WTC11 (cell line): ENCODE measurements around the gene SLC35B4. TPM values are rescaled to one million over a fixed set of nuclear protein-coding genes. Genes with fewer than 3 reads are reported as not detected.

Source experiments
- CDX4 ChIP-seq: fragments of 250-450 bp; sonication (Bioruptor Pico); IDR thresholded peaks from 2 replicates; pipeline ENCODE4 v1.9.0; 2021; ENCODE audit warnings: moderate library complexity, mild to moderate bottlenecking, inconsistent platforms, borderline replicate concordance
- ETV6 ChIP-seq: sonication (generic); formaldehyde crosslinking; IDR thresholded peaks from 2 replicates; pipeline ENCODE4 v1.8.1; 2022; ENCODE audit warnings: mild to moderate bottlenecking, missing genetic modification reagents
- GTF2I ChIP-seq: fragments of 250-450 bp; sonication (Bioruptor Pico); conservative IDR thresholded peaks from 2 replicates; pipeline ENCODE4 v1.4.0; 2021; ENCODE audit warnings: mild to moderate bottlenecking
- HMGXB4 ChIP-seq: sonication (generic); formaldehyde crosslinking; IDR thresholded peaks from 2 replicates; pipeline ENCODE4 v1.8.1; 2023; ENCODE audit warnings: mild to moderate bottlenecking, moderate library complexity, missing genetic modification reagents
- JAZF1 ChIP-seq: fragments of 250-450 bp; sonication (Bioruptor Pico); IDR thresholded peaks from 2 replicates; pipeline ENCODE4 v1.9.0; 2021; ENCODE audit warnings: moderate library complexity, mild to moderate bottlenecking, inconsistent platforms
- JUN ChIP-seq: sonication (generic); formaldehyde crosslinking; IDR thresholded peaks from 2 replicates; pipeline ENCODE4 v1.8.0; 2023; ENCODE audit warnings: mild to moderate bottlenecking, missing genetic modification reagents
- MXD4 ChIP-seq: fragments of 250-450 bp; sonication (Bioruptor Pico); IDR thresholded peaks from 2 replicates; pipeline ENCODE4 v1.8.0; 2021; ENCODE audit warnings: mild to moderate bottlenecking, moderate library complexity, borderline replicate concordance
- NFYB ChIP-seq: sonication (generic); formaldehyde crosslinking; conservative IDR thresholded peaks from 2 replicates; pipeline ENCODE4 v1.8.0; 2022; ENCODE audit warnings: low read depth, missing genetic modification reagents
- NR2C2 ChIP-seq: sonication (generic); formaldehyde crosslinking; IDR thresholded peaks from 2 replicates; pipeline ENCODE4 v1.8.0; 2022; ENCODE audit warnings: mild to moderate bottlenecking, missing genetic modification reagents
- SMAD4 ChIP-seq: sonication (generic); formaldehyde crosslinking; IDR thresholded peaks from 2 replicates; pipeline ENCODE4 v1.8.0; 2022; ENCODE audit warnings: mild to moderate bottlenecking, missing genetic modification reagents
- SP1 ChIP-seq: sonication (generic); formaldehyde crosslinking; conservative IDR thresholded peaks from 2 replicates; pipeline ENCODE4 v1.8.1; 2022; ENCODE audit warnings: missing genetic modification reagents
- TP53 ChIP-seq: sonication (generic); formaldehyde crosslinking; IDR thresholded peaks from 2 replicates; pipeline ENCODE4 v1.8.1; 2023; ENCODE audit warnings: mild to moderate bottlenecking, missing genetic modification reagents
- ZBTB43 ChIP-seq: sonication (generic); formaldehyde crosslinking; IDR thresholded peaks from 2 replicates; pipeline ENCODE4 v1.8.1; 2023; ENCODE audit warnings: mild to moderate bottlenecking, missing genetic modification reagents
- ZNF317 ChIP-seq: sonication (generic); formaldehyde crosslinking; IDR thresholded peaks from 2 replicates; pipeline ENCODE4 v1.8.1; 2023; ENCODE audit warnings: low read depth, mild to moderate bottlenecking, moderate library complexity, missing genetic modification reagents, borderline replicate concordance
- ZNF396 ChIP-seq: fragments of 250-450 bp; sonication (Bioruptor Pico); IDR thresholded peaks from 2 replicates; pipeline ENCODE4 v1.8.0; 2021; ENCODE audit warnings: mild to moderate bottlenecking, moderate library complexity, borderline replicate concordance
- total RNA-seq: library from RNA; stranded (reverse); gene quantifications from 3 replicates; pipeline ENCODE4 v1.2.3, GENCODE V29; 2021
- TF ChIP-seq, protein P1 (sequence below): fragments of 250-450 bp; sonication (Bioruptor Pico); IDR thresholded peaks from 2 replicates; pipeline ENCODE4 v1.9.0; 2021; ENCODE audit warnings: mild to moderate bottlenecking
- TF ChIP-seq, protein P2 (sequence below): sonication (generic); formaldehyde crosslinking; IDR thresholded peaks from 2 replicates; pipeline ENCODE4 v1.8.0; 2022; ENCODE audit warnings: mild to moderate bottlenecking, missing genetic modification reagents
- TF ChIP-seq, protein P3 (sequence below): fragments of 250-450 bp; sonication (Bioruptor Pico); IDR thresholded peaks from 2 replicates; pipeline ENCODE4 v2.1.2; 2022; ENCODE audit warnings: mild to moderate bottlenecking, moderate library complexity
- TF ChIP-seq, protein P4 (sequence below): sonication (generic); formaldehyde crosslinking; IDR thresholded peaks from 2 replicates; pipeline ENCODE4 v1.8.0; 2023; ENCODE audit warnings: mild to moderate bottlenecking, missing genetic modification reagents
- TF ChIP-seq, protein P5 (sequence below): fragments of 200-600 bp; IDR thresholded peaks from 2 replicates; pipeline ENCODE4 v1.8.0; 2022; ENCODE audit warnings: antibody characterized with exemption

The SLC35B4 gene
- total RNA-seq, 1 experiment from 2014 or later: 32.6 TPM

DNA sequence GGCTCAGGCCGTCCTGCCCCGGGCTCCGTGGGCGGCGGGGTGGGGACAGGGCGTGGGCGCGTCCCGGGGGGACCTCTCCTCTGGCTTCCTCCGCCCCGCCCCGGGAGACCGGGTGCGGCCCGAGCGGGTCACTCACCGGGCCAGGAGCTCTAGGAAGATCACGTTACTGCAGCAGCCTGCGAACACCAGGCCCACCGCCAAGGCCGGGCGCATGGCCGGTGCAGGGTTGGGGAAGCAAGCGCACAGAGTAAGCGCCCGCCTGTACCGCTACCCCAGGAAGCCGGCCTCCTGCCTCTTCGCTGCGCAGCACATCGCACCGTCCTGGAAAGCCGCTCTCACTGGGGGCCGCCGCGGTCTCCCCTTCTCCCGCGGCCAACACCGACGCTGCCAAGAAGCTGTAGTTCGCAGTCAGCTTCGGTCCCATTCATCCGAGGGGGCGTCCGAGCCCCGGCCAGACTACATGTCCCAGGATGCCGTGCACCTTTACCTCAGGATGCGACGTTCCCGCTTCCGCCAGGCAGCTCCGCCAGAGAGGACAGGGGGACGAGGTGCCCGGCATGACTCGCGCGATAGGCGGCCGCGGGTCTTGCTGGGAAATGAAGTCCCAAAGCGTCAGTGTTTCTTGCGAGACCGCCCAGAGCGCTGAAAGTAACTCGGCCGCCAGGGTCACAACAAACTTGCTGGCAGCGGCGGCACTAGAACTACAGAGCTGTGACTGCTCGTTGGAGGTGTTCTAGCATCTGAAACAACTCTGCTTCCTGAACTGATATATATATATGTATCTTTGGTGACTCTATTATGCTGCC, at the start of gene SLC35B4 (continued):
- TF ChIP-seq ZBTB43 (no peak), ZNF396 (CRISPR knock-in tag) (no peak), MXD4 (CRISPR knock-in tag) (no peak), NR2C2 (no peak), SP1 (peak; percentile 63; the same call in 1 of the 2 replicates), GTF2I (CRISPR knock-in tag) (no peak), CDX4 (no peak), ETV6 (CRISPR knock-in tag) (no peak; the same call in 1 of the 2 replicates), NFYB (CRISPR knock-in tag) (no peak), ZNF317 (CRISPR knock-in tag) (no peak), TP53 (CRISPR knock-in tag) (no peak), SMAD4 (no peak), JUN (CRISPR knock-in tag) (peak; percentile 52; the same call in 1 of the 2 replicates), HMGXB4 (peak; percentile 54), JAZF1 (CRISPR knock-in tag) (no peak)
- TF ChIP-seq, protein P1, sequence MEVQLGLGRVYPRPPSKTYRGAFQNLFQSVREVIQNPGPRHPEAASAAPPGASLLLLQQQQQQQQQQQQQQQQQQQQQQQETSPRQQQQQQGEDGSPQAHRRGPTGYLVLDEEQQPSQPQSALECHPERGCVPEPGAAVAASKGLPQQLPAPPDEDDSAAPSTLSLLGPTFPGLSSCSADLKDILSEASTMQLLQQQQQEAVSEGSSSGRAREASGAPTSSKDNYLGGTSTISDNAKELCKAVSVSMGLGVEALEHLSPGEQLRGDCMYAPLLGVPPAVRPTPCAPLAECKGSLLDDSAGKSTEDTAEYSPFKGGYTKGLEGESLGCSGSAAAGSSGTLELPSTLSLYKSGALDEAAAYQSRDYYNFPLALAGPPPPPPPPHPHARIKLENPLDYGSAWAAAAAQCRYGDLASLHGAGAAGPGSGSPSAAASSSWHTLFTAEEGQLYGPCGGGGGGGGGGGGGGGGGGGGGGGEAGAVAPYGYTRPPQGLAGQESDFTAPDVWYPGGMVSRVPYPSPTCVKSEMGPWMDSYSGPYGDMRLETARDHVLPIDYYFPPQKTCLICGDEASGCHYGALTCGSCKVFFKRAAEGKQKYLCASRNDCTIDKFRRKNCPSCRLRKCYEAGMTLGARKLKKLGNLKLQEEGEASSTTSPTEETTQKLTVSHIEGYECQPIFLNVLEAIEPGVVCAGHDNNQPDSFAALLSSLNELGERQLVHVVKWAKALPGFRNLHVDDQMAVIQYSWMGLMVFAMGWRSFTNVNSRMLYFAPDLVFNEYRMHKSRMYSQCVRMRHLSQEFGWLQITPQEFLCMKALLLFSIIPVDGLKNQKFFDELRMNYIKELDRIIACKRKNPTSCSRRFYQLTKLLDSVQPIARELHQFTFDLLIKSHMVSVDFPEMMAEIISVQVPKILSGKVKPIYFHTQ (CRISPR knock-in tag): no peak
- TF ChIP-seq, protein P2, sequence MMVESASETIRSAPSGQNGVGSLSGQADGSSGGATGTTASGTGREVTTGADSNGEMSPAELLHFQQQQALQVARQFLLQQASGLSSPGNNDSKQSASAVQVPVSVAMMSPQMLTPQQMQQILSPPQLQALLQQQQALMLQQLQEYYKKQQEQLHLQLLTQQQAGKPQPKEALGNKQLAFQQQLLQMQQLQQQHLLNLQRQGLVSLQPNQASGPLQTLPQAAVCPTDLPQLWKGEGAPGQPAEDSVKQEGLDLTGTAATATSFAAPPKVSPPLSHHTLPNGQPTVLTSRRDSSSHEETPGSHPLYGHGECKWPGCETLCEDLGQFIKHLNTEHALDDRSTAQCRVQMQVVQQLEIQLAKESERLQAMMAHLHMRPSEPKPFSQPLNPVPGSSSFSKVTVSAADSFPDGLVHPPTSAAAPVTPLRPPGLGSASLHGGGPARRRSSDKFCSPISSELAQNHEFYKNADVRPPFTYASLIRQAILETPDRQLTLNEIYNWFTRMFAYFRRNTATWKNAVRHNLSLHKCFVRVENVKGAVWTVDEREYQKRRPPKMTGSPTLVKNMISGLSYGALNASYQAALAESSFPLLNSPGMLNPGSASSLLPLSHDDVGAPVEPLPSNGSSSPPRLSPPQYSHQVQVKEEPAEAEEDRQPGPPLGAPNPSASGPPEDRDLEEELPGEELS (CRISPR knock-in tag): 0 out of 2 replicates have a peak, but pooled peaks have one; percentile 32
- TF ChIP-seq, protein P3, sequence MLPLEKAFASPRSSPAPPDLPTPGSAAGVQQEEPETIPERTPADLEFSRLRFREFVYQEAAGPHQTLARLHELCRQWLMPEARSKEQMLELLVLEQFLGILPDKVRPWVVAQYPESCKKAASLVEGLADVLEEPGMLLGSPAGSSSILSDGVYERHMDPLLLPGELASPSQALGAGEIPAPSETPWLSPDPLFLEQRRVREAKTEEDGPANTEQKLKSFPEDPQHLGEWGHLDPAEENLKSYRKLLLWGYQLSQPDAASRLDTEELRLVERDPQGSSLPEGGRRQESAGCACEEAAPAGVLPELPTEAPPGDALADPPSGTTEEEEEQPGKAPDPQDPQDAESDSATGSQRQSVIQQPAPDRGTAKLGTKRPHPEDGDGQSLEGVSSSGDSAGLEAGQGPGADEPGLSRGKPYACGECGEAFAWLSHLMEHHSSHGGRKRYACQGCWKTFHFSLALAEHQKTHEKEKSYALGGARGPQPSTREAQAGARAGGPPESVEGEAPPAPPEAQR: no peak
- TF ChIP-seq, protein P4, sequence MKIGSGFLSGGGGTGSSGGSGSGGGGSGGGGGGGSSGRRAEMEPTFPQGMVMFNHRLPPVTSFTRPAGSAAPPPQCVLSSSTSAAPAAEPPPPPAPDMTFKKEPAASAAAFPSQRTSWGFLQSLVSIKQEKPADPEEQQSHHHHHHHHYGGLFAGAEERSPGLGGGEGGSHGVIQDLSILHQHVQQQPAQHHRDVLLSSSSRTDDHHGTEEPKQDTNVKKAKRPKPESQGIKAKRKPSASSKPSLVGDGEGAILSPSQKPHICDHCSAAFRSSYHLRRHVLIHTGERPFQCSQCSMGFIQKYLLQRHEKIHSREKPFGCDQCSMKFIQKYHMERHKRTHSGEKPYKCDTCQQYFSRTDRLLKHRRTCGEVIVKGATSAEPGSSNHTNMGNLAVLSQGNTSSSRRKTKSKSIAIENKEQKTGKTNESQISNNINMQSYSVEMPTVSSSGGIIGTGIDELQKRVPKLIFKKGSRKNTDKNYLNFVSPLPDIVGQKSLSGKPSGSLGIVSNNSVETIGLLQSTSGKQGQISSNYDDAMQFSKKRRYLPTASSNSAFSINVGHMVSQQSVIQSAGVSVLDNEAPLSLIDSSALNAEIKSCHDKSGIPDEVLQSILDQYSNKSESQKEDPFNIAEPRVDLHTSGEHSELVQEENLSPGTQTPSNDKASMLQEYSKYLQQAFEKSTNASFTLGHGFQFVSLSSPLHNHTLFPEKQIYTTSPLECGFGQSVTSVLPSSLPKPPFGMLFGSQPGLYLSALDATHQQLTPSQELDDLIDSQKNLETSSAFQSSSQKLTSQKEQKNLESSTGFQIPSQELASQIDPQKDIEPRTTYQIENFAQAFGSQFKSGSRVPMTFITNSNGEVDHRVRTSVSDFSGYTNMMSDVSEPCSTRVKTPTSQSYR (CRISPR knock-in tag): no peak
- TF ChIP-seq, protein P5, sequence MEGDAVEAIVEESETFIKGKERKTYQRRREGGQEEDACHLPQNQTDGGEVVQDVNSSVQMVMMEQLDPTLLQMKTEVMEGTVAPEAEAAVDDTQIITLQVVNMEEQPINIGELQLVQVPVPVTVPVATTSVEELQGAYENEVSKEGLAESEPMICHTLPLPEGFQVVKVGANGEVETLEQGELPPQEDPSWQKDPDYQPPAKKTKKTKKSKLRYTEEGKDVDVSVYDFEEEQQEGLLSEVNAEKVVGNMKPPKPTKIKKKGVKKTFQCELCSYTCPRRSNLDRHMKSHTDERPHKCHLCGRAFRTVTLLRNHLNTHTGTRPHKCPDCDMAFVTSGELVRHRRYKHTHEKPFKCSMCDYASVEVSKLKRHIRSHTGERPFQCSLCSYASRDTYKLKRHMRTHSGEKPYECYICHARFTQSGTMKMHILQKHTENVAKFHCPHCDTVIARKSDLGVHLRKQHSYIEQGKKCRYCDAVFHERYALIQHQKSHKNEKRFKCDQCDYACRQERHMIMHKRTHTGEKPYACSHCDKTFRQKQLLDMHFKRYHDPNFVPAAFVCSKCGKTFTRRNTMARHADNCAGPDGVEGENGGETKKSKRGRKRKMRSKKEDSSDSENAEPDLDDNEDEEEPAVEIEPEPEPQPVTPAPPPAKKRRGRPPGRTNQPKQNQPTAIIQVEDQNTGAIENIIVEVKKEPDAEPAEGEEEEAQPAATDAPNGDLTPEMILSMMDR: no peak
